ENCODE data around the gene TBC1D19.

TBC1D19 gene

GRCh38 chr4:26782168-26782829 is 198.4 kb downstream of the TBC1D19 start:
- TF ChIP-seq POLR2A (IDR thresholded peaks at IDR 0.05; ENCODE audit: low read depth, low read length) = no peak
- no peak for TF ChIP-seq POU2F2 (IDR thresholded peaks at IDR 0.05; ENCODE audit: low read depth, low read length)
- TF ChIP-seq PAX5 (IDR thresholded peaks at IDR 0.05; ENCODE audit: insufficient read depth, low read length, severe bottlenecking) = no peak
- TF ChIP-seq SPI1 (IDR thresholded peaks at IDR 0.05; ENCODE audit: low read depth, low read length) = no peak
- no peak for TF ChIP-seq TAF1 (IDR thresholded peaks at IDR 0.05; ENCODE audit: low read depth, low read length)
- no peak for TF ChIP-seq POLR2AphosphoS5 (IDR thresholded peaks at IDR 0.05; ENCODE audit: low read depth, low read length)
- FAIRE-seq (no peak), DNase-seq (ENCODE audit: insufficient read length, low spot score) (no peak)

- no peak for FAIRE-seq
Observed at GRCh38 chr4:26782830-26783202, 198.9 kb downstream of the TBC1D19 start.

GRCh38 chr4:26784207-26784865 is 200.5 kb downstream of the TBC1D19 start:
- DNase-seq (ENCODE audit: insufficient read length, low spot score) = no peak
- TF ChIP-seq POLR2AphosphoS5 (IDR thresholded peaks at IDR 0.05; ENCODE audit: low read depth, low read length) = no peak
- TF ChIP-seq SPI1 (IDR thresholded peaks at IDR 0.05; ENCODE audit: low read depth, low read length) = no peak
- TF ChIP-seq POU2F2 (IDR thresholded peaks at IDR 0.05; ENCODE audit: low read depth, low read length) = no peak
- TF ChIP-seq TAF1 (IDR thresholded peaks at IDR 0.05; ENCODE audit: low read depth, low read length) = no peak
- no peak for TF ChIP-seq POLR2A (IDR thresholded peaks at IDR 0.05; ENCODE audit: low read depth, low read length)
- TF ChIP-seq PAX5 (IDR thresholded peaks at IDR 0.05; ENCODE audit: insufficient read depth, low read length, severe bottlenecking) = no peak
- FAIRE-seq = no peak

More at GRCh38 chr4:26782830-26783202, 198.9 kb downstream of the TBC1D19 start:
- no peak for DNase-seq (ENCODE audit: insufficient read length, low spot score)
- no peak for TF ChIP-seq TAF1 (IDR thresholded peaks at IDR 0.05; ENCODE audit: low read depth, low read length)
- no peak for TF ChIP-seq SPI1 (IDR thresholded peaks at IDR 0.05; ENCODE audit: low read depth, low read length)
- TF ChIP-seq POU2F2 (IDR thresholded peaks at IDR 0.05; ENCODE audit: low read depth, low read length) = no peak
- TF ChIP-seq PAX5 (IDR thresholded peaks at IDR 0.05; ENCODE audit: insufficient read depth, low read length, severe bottlenecking) = no peak
- no peak for TF ChIP-seq POLR2AphosphoS5 (IDR thresholded peaks at IDR 0.05; ENCODE audit: low read depth, low read length)
- TF ChIP-seq POLR2A (IDR thresholded peaks at IDR 0.05; ENCODE audit: low read depth, low read length) = no peak

GRCh38 chr4:26785312-26785711 is 201.4 kb downstream of the TBC1D19 start:
- DNase-seq (ENCODE audit: insufficient read length, low spot score) = no peak
- FAIRE-seq = no peak
- no peak for TF ChIP-seq POU2F2 (IDR thresholded peaks at IDR 0.05; ENCODE audit: low read depth, low read length)
- TF ChIP-seq TAF1 (IDR thresholded peaks at IDR 0.05; ENCODE audit: low read depth, low read length) = no peak
- TF ChIP-seq POLR2AphosphoS5 (IDR thresholded peaks at IDR 0.05; ENCODE audit: low read depth, low read length) = no peak
- TF ChIP-seq SPI1 (IDR thresholded peaks at IDR 0.05; ENCODE audit: low read depth, low read length) = no peak
- no peak for TF ChIP-seq POLR2A (IDR thresholded peaks at IDR 0.05; ENCODE audit: low read depth, low read length)
- no peak for TF ChIP-seq PAX5 (IDR thresholded peaks at IDR 0.05; ENCODE audit: insufficient read depth, low read length, severe bottlenecking)

- DNase-seq (ENCODE audit: insufficient read length, low spot score) = no peak
- no peak for TF ChIP-seq TAF1 (IDR thresholded peaks at IDR 0.05; ENCODE audit: low read depth, low read length)
- TF ChIP-seq SPI1 (IDR thresholded peaks at IDR 0.05; ENCODE audit: low read depth, low read length) = no peak
- no peak for TF ChIP-seq POU2F2 (IDR thresholded peaks at IDR 0.05; ENCODE audit: low read depth, low read length)
- no peak for TF ChIP-seq POLR2A (IDR thresholded peaks at IDR 0.05; ENCODE audit: low read depth, low read length)
- TF ChIP-seq PAX5 (IDR thresholded peaks at IDR 0.05; ENCODE audit: insufficient read depth, low read length, severe bottlenecking) = no peak
- no peak for TF ChIP-seq POLR2AphosphoS5 (IDR thresholded peaks at IDR 0.05; ENCODE audit: low read depth, low read length)
- FAIRE-seq = no peak
Observed at GRCh38 chr4:26785810-26786209, 201.9 kb downstream of the TBC1D19 start.

- no peak for TF ChIP-seq TAF1 (IDR thresholded peaks at IDR 0.05; ENCODE audit: low read depth, low read length)
- TF ChIP-seq PAX5 (IDR thresholded peaks at IDR 0.05; ENCODE audit: insufficient read depth, low read length, severe bottlenecking) = no peak
- no peak for TF ChIP-seq SPI1 (IDR thresholded peaks at IDR 0.05; ENCODE audit: low read depth, low read length)
- no peak for TF ChIP-seq POLR2A (IDR thresholded peaks at IDR 0.05; ENCODE audit: low read depth, low read length)
- DNase-seq (ENCODE audit: insufficient read length, low spot score) = no peak
- FAIRE-seq = no peak
Observed at GRCh38 chr4:26786916-26787315, 203.0 kb downstream of the TBC1D19 start.

- TF ChIP-seq POU2F2 (IDR thresholded peaks at IDR 0.05; ENCODE audit: low read depth, low read length) = no peak
- no peak for TF ChIP-seq POLR2AphosphoS5 (IDR thresholded peaks at IDR 0.05; ENCODE audit: low read depth, low read length)
- TF ChIP-seq POLR2A (IDR thresholded peaks at IDR 0.05; ENCODE audit: low read depth, low read length) = no peak
- no peak for TF ChIP-seq TAF1 (IDR thresholded peaks at IDR 0.05; ENCODE audit: low read depth, low read length)
- TF ChIP-seq SPI1 (IDR thresholded peaks at IDR 0.05; ENCODE audit: low read depth, low read length) = no peak
- no peak for FAIRE-seq
Observed at GRCh38 chr4:26787461-26788340, 203.8 kb downstream of the TBC1D19 start.

GRCh38 chr4:26788341-26788733 is 204.5 kb downstream of the TBC1D19 start:
- TF ChIP-seq TAF1 (IDR thresholded peaks at IDR 0.05; ENCODE audit: low read depth, low read length) (no peak), SPI1 (IDR thresholded peaks at IDR 0.05; ENCODE audit: low read depth, low read length) (no peak)
- FAIRE-seq (no peak), DNase-seq (ENCODE audit: insufficient read length, low spot score) (no peak)

More at GRCh38 chr4:26787461-26788340, 203.8 kb downstream of the TBC1D19 start:
- no peak for DNase-seq (ENCODE audit: insufficient read length, low spot score)

- TF ChIP-seq SPI1 (IDR thresholded peaks at IDR 0.05; ENCODE audit: low read depth, low read length) (no peak), POU2F2 (IDR thresholded peaks at IDR 0.05; ENCODE audit: low read depth, low read length) (no peak), POLR2AphosphoS5 (IDR thresholded peaks at IDR 0.05; ENCODE audit: low read depth, low read length) (no peak), PAX5 (IDR thresholded peaks at IDR 0.05; ENCODE audit: insufficient read depth, low read length, severe bottlenecking) (no peak), POLR2A (IDR thresholded peaks at IDR 0.05; ENCODE audit: low read depth, low read length) (no peak), TAF1 (IDR thresholded peaks at IDR 0.05; ENCODE audit: low read depth, low read length) (no peak)
- FAIRE-seq (no peak), DNase-seq (ENCODE audit: insufficient read length, low spot score) (no peak)
Observed at GRCh38 chr4:26789208-26789607, 205.3 kb downstream of the TBC1D19 start.
